Activated gamma-delta T cell treated with Interleukin-2 at 50 U/mL for 16 hours (primary cell): Measurements from ENCODE around the gene RGPD8.
"Not testable (repeated sequence)": the region's sequence is repeated elsewhere in the genome, so short reads cannot be mapped to it uniquely, and the experiment has no call there.

Experiments
- DNase-seq: peaks from one replicate; pipeline ENCODE4 v3.0.0-alpha.2; 2020

The RGPD8 gene

DNA sequence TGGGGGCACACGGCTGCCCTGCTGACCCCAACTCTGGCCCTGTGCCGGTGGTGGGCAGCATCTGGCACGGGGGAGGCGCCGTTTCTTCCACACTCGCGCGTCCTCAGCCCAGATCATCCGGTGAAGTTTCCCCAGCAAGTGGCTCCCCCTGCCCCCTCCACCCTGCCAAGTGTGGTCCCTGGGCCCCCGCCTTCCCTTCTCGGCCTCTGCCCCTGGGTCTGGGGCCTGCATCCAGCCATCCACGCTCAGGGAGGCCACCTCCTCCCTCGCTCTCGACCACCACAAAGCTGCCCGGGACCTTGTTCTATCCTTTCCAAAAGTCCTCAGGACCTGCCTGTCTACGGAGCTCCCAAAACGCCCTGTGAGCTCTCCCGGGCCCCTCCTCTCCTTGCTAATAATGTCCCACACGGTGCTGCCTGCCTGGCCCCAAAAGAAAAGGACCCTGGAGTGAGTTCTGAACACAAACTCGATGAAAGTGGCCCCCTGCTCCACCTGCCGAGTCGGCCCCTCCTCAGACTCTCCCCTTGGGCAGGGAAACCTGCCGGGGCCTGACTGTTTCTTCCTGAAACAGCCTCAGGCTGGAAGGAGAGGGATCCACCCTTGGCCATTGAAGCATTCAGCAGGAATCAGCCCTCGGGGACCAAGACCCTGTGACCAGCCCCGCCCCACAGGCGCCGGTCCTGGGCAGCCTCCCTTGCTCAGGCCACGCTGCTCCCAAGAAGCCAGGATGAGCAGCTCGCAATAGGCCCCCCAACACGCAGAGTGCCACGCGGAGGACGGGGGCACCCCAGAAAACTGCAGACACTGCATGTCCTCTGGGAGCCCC, 1.7 kb upstream of the RGPD8 start:
- DNase-seq: not testable (repeated sequence)

DNA sequence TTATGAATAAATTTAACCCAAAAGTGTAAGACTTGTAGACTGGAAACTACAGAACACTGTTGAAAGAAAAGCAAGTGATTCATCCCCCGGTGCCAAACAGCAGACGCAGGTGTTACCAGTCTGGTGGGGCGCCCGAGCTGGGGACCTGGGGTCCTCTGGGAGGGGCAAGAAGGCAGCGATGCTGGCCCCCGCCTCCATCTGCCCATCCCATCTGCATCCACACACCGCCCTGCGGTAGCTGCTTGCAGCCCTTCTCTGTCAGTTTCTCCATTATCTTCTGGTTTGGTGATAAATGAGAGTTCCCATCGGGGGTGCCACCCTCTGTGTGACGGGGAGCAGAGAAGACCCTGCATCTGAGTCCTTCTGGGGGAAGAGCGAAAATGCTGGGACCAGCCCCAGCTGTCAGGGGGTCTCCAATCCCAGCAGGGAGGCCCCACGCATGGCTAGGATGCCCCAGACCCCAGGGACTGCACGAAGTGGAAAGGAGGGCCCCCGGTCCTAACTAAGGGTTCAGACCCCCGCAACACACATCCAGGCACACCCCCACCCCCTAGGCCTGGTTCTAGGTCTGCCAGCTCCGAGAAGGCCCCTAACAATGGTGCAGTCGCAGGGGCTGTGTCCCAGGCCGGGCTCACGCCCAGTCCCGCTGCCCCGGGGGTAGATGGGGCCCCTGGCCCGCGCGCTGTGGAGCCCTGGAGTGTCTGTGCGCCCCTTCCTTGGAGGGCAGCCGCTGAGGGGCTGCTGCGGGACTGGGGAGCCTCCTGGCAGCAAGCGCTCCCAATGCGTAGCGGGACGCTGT, 686 bp upstream of the RGPD8 start:
- no peak for DNase-seq

DNA sequence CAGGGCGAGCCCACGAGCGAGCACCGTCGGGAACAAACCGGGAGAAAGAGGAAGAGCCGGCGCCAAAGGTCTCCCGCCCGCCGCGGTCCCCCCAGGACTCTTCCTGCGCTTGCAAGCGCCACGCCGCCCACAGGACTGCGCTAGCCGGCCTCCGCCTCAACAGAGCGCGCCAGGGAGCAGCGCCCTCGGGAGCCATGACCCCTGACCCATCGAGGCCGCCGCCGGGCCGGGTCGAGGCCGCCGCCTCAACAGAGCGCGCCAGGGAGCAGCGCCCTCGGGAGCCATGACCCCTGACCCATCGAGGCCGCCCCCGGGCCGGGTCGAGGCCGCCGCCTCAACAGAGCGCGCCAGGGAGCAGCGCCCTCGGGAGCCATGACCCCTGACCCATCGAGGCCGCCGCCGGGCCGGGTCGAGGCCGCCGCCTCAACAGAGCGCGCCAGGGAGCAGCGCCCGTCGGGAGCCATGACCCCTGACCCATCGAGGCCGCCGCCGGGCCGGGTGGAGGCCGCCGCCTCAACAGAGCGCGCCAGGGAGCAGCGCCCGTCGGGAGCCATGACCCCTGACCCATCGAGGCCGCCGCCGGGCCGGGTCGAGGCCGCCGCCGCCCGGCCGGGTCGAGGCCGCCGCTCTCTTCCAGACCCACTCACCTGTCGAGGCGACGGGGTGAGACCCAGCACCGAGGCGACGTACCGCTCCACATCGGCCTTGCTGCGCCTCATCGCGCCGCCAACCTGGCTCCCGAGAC, 538 bp downstream of the RGPD8 start:
- not testable (repeated sequence) for DNase-seq

DNA sequence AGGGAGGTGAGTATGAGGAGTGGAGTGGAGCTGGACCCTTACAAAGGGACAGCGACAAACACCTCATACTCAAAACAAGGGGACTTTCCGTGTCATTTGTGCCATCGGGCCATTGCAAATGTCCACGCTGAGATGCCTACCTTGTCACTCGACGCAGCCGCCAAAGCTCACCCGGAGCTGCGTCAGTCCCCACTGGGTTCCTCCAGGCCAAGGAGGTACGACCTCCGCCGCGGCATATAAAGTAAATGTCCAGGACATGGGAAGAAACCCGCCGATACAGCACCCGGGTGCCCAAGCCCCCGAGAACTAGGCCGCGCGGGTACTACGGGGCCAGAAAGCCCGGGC, 1.1 kb downstream of the RGPD8 start:
- not testable (repeated sequence) for DNase-seq

DNA sequence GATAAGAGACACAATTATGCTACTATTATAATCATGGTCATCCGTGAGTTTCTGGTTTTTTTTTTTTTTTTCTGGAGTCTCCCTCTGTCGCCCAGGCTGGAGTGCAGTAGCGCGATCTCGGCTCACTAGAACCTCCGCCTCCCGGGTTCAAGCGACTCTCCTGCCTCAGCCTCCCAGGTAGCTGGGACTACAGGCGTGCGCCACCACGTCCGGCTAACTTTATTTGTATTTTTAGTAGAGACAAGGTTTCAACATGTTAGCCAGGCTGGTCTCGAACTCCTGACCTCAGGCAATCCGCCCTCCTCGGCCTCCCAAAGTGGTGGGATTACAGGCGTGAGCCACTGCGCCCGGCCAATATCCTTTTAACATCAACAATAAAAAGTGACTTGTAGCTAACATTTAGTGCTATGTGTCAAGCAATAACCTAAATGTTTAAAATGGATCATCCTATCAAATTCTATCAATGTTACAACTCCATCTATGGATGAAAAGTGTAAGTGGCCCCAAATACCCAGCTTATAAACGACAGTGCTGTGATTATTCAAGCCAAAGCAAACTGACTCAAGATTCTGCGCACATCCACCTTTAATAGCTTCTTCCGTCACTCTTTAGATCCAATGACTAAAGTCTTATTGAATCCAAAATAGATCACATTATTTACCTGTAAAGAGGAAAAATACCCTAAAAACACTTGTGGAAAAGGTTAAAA, 1.7 kb downstream of the RGPD8 start:
- DNase-seq: not testable (repeated sequence)

DNA sequence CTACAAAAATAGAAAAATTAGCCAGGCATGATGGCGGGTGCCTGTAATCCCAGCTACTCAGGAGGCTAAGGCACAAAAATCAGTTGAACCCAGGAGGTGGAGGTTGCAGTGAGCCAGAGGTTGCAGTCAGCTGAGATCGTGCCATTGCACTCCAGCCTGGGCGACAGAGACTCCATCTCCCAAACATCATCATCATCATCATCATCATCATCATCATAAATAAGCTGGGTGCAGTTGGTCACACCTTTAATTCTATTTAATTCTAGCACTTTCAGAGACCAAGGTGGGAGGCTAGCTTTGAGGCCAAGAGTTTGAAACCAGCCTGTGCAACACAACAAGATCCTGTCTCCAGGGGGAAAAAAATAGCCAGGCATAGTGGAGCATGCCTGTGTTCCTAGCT, 8.9 kb downstream of the RGPD8 start:
- DNase-seq: not testable (repeated sequence)

DNA sequence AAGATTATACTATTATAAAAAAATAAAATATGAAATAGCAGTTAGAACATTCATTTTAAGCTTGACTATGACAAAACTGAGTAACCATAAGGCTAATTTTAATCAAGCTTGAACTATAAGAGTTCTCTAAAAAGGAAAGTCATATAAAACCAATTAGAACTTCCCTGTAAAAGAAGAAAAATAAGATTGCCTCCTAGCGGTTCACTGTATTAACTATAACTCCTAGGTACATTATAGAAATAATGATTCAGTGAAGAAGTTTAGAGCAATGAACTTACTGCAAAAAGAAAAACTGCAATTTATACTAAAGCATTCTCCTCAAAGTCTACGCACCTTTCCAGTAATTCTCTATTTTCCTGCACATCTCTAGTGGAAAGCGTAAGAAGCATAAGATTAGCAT, 16.6 kb downstream of the RGPD8 start:
- DNase-seq: not testable (repeated sequence)

DNA sequence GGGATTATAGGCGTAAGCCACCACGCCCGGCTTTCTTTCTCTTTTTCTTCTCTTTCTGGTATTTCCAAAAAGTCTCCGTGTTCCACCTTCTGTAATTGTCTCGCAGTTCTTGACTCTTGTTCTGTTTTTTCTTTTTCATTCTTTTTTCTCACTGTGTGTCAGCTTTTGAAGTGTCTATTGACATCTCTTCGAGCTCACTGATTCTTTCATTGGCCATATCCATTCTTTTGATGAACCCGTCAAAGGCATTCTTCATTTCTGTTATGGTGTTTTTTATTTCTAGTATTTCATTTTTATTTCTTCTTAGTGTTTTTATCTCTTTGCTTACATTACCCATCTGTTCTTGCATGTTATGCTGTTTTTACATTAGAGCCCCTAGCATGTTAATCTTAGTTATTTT, 73.4 kb downstream of the RGPD8 start:
- DNase-seq: not testable (repeated sequence)

DNA sequence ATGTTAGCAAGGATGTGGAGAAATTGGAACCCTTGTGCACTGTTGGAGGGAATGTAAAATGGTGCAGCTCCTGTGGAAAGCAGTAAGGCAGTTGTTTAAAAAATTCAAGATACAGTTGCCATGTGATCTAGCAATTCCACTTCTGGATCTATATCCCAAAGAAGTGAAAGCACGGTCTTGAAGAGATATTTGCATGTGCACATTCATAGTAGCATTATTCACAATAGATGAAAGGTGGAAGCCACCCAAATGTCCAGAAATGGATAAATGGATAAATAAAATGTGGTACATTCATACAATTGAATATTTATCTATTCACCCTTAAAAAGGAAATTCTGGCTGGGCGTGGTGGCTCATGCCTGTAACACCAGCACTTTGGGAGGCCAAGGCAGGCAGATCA, 79.1 kb downstream of the RGPD8 start:
- DNase-seq: not testable (repeated sequence)

DNA sequence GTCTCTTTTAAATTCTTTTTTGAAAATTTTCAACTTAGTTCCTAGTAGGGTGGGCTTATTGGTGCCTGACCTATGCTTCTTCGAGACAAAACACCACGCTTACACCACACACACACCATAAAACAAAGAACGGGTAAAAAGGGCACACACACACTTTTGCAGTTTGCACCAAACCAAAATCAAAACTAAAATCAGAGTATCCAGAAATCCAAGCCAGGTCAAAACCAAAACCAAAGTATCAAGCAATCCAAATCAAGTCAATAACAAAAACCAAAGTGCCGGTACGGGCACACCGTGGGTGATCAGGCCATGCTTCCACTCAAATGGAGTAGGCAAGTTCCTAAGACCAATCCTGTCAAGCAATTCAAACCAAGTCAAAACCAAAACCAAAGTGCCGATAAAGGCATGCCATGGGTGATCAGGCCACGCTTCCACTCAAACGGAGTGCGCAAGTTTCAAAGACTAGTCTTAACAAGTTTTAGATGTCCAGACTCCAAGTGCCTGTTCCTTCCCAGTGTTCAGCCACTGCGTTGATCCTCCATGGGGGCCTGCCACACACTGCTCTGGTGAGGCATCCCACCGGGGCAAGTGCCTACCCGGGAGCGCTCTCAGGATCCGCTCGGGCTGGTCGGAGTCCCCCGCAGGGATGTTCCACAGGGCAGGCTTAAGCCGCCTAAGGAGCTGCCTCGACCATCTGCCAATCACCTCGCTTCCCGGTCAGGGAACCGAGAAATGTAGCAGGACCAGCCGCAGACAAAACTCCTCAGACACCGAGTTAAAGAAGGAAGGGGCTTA, 80.4 kb downstream of the RGPD8 start:
- DNase-seq: not testable (repeated sequence)

DNA sequence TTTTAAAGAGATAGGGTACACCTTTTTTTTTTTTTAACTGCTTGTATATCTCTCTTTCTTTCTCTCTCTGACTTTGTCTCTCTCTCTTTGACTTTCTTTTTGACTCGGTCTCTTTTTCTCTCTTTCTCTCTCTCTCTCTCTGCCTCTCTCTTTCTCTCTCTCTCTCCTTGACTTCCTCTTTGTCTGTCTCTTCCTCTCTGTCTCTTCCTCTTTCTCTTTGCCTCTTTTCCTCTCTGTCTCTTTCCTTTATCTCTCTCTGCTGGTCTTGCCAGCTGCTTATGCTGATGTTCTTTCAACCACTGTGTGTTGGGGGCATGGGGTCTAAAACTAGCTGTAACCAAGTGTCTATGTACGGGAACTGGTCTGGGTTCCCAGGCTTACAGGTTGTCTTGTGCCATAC, 81.2 kb downstream of the RGPD8 start:
- DNase-seq: not testable (repeated sequence)

DNA sequence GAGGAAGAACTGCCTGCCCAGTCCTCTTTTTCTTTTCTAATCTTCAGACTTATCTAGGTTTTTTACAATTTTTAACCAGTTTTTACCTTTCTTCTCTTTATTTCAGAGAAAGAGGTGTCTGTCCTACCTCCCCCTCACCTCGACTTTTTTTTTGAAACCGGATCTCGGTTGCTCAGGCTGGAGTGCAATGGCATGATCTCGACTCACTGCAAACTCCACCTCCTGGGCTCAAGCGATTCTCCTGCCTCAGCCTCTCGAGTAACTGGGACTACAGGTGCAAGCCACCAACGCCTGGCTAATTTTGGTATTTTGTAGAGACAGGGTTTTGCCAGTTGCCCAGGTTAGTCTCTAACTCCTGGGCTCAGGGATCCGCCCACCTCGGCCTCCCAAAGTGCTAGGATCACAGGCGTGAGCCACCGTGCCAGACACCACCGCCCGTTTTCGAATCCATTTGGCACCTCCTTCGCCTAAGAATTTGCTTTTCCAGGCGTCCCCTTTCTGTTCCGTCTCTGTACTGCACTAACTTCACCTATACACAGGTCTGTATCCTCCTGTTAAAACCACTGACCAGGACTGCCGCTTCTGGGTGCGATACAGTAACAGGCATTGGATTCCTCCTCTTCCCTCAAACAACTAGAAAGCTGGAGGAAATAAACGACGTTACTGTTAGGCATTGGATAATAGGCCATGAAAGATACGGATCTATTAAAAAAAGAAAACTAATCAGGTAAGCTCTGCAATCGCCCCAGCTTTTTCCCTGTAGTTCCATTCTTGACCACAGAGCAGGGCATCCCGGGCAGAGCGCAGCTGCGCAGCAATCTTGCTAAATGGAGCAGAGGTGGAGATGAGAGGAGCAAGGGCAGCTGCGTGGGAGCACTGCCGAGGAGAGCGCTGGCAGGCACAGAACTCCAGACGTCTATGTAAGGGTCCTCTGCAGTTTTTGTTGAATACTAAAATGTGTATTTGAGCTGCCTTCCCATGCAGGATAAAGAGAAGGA, 88.1 kb downstream of the RGPD8 start:
- no peak for DNase-seq

DNA sequence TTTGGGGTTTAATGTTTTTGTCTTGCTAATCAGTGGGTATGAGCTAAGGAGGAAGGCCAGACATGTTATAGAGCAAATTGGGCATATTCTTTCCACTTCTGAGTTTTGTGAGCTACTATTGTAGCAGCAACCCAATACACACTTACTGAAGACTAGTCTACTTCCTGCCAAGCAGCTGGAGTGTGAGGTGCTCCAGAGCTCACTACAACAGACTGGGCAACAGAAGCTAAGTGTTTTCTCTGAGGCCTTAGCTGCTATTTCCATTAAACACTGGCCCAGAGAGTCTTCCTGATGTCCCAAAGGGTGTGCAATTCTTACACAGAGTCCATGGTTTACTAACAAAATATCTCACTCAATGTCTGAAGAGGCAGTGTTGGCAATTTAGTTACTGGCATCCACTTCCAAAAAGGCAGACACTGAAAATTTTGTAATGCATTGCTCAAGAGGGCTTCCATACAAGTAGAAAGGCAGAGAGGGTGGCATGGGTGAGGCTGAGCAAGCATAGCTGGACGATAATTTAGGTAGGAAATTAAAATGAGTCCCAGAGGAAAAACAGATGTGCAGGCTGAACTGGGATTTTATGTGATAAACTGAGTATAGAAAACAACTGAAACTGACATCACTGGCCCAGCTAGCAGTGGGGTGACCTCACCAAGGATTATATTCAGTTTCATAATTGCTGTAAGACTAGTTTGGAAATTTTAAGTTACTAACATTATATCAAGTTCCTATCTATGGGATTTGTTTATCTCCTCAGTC, 89.4 kb downstream of the RGPD8 start:
- DNase-seq: no peak

DNA sequence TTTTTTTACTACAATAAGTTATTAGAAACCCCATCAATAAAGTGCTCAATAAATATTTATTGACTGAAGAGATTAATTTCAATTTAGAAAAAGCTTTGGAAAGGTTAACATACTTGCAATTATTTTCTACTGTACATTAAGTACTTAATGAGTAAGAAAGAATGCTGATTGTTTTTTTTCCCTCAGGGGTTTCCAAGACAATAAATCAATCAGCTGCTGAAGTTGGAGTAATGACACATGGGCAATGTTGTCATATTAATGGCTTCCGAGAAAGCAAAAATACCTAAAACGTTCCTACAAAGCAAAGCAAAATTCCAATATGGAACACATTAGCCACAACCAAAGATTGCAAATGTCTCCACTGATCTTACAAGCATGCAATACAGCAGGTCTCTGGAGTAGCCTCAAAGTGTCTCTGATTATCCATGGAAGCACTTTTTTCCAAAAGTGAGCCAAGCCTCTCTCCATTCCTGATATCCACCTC, 91.3 kb downstream of the RGPD8 start:
- no peak for DNase-seq

DNA sequence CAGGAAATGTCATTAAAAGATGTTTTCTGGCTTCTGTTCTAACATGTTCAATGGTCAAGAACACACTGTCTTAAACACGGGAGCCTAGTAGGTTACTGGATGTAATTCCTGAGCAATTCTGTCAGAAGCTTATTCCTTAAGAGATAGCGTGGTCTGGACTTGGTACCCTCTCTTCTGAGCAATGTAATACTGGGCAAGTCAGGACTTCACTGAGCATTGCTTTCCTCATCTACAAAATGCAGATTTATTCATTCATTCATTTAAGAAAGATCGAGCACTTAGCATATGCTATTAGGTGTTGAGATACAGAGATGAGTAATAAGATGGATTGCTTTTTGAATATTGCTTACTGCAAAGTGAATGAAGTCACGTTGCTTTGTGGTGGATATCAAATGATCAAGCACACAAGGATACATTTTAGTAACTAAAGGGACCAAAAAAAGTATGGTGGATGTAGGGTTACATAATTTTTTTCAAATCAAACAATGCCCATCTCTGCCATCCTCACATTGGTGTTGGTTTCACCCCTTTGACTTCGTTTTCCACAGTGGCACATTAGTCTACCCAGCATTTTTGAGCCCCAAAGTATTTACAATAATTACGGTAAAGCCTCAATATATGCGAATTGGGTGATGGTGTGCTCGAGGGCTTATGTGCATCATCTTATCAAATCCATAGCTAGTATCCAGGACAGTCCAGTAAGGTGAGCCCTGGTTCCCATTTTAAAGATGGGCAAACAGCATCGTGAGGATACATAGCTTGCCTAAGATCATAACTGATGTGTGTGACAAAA, 92.8 kb downstream of the RGPD8 start:
- no peak for DNase-seq

DNA sequence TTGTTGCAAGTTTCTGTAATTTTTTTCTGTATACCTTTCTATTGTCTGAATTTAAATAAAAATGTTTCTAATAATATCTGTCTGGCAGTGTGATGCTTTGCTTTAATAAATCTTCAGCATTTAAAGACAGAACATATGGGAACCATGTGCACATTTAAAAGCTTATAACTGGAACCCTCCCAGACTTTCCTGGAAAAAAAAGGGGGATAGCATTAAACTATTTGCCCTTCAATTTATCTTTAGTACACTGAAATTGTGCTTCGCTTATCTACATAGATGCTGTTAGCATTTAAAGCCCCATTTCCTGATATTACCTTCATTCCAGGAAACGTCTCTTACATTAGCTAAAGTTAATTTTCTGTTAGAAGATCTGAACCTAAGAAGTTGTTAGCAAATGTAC, 93.5 kb downstream of the RGPD8 start:
- DNase-seq: no peak

DNA sequence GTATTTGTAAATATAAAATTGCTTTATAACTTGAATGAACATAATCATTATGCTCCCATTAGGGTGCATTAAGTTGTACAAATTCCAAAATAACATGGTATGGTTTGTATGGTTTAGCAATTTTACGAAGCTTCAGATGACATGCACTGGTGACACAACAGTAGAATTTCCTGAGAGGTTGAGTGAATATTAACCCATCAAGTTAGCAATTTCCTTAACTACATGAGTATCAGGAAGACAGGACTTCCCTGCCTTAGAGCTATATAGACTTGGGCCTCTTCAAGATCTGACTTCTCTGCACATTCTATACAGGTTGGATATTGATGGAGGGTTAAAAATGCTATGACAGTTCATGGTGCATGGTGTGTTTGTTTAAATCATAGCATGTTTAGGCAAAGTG, 97.8 kb downstream of the RGPD8 start:
- no peak for DNase-seq

DNA sequence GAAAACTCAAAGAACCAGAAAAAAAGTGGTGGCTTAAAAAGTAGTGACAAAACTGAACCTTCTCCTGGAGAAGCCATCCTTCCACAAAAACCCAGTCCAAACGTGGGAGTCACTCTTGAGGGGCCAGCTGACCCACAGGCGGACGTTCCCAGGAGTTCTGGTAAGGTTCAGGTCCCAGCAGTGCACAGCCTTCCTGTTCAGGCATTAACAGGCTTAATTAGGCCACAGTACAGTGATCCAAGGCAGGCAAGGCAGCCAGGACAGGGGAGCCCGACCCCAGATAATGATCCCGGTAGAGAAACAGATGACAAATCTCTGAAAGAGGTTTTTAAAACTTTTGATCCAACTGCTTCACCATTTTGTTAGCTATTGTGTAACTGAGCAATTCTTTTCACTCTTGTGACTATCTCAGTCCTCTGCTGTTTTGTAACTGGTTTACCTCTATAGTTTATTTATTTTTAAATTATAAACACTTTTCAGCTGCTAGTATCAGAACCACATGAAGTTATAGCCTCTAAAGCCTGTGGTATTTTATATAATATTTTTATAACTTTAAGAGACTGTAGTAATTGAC, 101.2 kb downstream of the RGPD8 start:
- DNase-seq: no peak

DNA sequence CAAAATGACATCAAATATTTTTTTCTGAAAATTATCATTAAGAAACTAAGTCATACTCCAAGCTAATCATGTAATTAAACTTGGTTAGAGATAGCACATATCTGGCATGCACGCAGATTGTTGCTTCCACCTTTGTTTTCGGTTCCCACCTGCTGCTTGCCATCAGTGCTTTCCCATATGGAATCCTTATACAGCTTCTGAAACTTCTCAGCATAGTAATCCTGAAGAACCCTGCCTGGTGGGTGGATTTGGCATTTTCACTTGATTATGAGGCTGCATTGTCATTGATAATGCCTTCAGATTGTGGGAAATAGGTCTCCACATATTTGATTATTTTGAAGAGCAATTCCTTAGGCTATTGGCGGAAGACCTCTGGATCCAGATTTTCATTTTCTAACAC, 110.5 kb downstream of the RGPD8 start:
- DNase-seq: no peak
